Parathyroid adenoma (tissue), 2 donors: ENCODE measurements around the gene ITPR2.

Experiments
- H2AFZ ChIP-seq: fragments of 300-600 bp; sonication (generic); one replicate; pipeline ENCODE4 v1.7.0; 2017; ENCODE audit warnings: antibody characterized with exemption, mild to moderate bottlenecking
- H3K27ac ChIP-seq: fragments of 300-600 bp; sonication (generic); one replicate; pipeline ENCODE4 v1.7.0; 2017
- H3K27me3 ChIP-seq: fragments of 300-600 bp; sonication (generic); one replicate; pipeline ENCODE4 v1.7.0; 2017; ENCODE audit warnings: low read length; ENCODE audit not compliant: control insufficient read depth, insufficient read depth
- H3K36me3 ChIP-seq: fragments of 300-600 bp; sonication (generic); one replicate; pipeline ENCODE4 v1.7.0; 2017; ENCODE audit warnings: low read length; ENCODE audit not compliant: control insufficient read depth, insufficient read depth
- H3K4me1 ChIP-seq: fragments of 300-600 bp; sonication (generic); one replicate; pipeline ENCODE4 v1.7.0; 2017; ENCODE audit warnings: control low read depth
- H3K4me2 ChIP-seq: fragments of 300-600 bp; sonication (generic); one replicate; pipeline ENCODE4 v1.7.0; 2017; ENCODE audit warnings: low read length
- H3K4me3 ChIP-seq: fragments of 300-600 bp; sonication (generic); one replicate; pipeline ENCODE4 v1.7.0; 2017; ENCODE audit warnings: low read depth, low read length
- H3K79me2 ChIP-seq: fragments of 300-600 bp; sonication (generic); one replicate; pipeline ENCODE4 v1.7.0; 2017; ENCODE audit warnings: control low read depth
- H3K9ac ChIP-seq: fragments of 300-600 bp; sonication (generic); one replicate; pipeline ENCODE4 v1.7.0; 2017; ENCODE audit warnings: mild to moderate bottlenecking
- H3K9me3 ChIP-seq: fragments of 300-600 bp; sonication (generic); one replicate; pipeline ENCODE4 v1.7.0; 2017; ENCODE audit warnings: low read length; ENCODE audit not compliant: control insufficient read depth
- TF ChIP-seq, protein P1 (sequence below): fragments of 300-600 bp; sonication (generic); IDR thresholded peaks from one replicate; pipeline ENCODE4 v1.7.0; 2017; ENCODE audit warnings: antibody characterized with exemption, mild to moderate bottlenecking
- donor health status: primary hyperparathyroidism.

ITPR2 gene

DNA sequence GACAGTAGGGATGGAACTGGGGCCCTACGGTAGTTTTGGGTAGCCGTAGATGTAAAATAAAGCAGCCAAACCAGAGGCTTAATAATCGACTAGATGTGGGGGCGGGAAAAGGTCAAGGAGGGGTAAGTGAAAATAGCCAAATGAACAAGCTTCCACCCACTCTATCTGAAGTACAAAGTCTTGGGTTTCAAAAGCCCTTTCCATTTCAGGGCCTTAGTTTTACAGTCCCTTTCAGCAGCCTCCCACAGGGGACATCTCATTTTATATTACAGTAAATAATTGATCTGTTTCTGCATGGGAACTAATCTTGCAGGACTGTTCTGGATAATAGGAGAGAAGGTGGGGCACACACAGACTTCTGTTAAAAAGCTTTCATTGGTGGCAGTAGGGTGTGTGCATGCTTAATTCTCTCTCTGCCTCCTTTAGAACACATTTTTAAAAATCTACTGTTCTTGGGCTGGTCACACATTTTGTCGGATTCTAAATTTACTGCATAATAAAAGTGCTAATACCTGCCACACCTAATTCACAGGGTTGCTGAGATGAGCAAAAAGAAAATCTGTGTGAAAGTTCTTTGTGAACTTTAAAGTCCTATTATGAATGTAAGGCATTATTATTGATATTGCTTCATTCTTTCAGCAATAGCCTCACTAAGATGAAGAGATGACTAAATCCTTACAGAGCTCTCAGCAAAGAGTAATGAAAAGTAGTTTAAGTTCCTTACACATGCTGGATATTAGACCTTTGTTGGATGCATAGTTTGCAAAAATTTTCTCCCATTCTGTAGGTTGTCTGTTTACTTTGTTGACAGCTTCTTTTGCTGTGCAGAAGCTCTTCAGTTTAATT is 104.6 kb downstream of the ITPR2 start:
- Histone ChIP-seq H3K27ac (no peak overlapping the region), H3K79me2 (peaks cover 7% of the 10 kb centered on the region), H3K4me3 (no peak overlapping the region), H3K36me3 (no peaks in the 10 kb centered on the region), H3K4me1 (no peaks in the 10 kb centered on the region), H3K9ac (no peak overlapping the region), H2AFZ (no peak overlapping the region), H3K9me3 (no peaks in the 10 kb centered on the region), H3K27me3 (no peaks in the 10 kb centered on the region), H3K4me2 (no peak overlapping the region)
- TF ChIP-seq, protein P1, sequence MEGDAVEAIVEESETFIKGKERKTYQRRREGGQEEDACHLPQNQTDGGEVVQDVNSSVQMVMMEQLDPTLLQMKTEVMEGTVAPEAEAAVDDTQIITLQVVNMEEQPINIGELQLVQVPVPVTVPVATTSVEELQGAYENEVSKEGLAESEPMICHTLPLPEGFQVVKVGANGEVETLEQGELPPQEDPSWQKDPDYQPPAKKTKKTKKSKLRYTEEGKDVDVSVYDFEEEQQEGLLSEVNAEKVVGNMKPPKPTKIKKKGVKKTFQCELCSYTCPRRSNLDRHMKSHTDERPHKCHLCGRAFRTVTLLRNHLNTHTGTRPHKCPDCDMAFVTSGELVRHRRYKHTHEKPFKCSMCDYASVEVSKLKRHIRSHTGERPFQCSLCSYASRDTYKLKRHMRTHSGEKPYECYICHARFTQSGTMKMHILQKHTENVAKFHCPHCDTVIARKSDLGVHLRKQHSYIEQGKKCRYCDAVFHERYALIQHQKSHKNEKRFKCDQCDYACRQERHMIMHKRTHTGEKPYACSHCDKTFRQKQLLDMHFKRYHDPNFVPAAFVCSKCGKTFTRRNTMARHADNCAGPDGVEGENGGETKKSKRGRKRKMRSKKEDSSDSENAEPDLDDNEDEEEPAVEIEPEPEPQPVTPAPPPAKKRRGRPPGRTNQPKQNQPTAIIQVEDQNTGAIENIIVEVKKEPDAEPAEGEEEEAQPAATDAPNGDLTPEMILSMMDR: no peak

DNA sequence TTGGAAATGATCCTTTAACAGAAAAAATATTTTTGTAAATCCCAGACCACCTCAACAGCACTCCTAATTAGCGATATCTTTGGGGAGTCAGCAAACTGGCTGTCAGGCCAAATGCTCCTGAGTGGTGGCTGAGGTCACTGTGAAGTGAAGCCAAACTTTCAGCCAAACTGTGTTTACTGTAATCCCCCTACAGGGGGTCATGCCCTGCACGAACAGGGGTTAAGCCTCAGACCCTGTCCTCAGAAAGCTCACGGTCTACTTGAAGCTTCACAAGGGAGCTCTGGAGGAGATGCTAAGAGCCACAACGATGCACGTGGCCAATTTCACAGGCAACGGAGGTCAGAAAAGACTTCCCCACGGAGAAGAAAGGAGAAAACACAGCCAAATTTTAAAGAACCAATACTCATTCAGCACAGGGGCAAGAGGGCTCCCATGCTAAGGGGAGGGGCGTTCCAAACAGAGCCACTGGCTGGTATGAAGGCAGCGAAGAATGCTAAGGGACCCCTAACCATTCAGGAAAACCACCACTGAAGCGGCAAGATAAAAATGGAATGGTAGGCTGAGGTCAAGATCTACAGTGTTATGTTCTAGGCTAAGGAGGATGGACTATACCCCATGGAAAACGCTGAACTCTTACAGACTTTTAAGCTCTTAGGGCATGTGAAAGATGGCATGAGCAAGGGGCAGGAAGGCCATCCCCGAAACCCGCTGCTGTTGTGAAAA is 105.4 kb downstream of the ITPR2 start:
- H3K9ac ChIP-seq: no peak overlapping the region
- H3K4me1 ChIP-seq: no peaks in the 10 kb centered on the region
- H3K27me3 ChIP-seq: no peaks in the 10 kb centered on the region
- H3K79me2 ChIP-seq: peaks cover 7% of the 10 kb centered on the region
- H3K4me3 ChIP-seq: no peak overlapping the region
- H2AFZ ChIP-seq: no peak overlapping the region
- TF ChIP-seq, protein P1: no peak
- no peaks in the 10 kb centered on the region for H3K36me3 ChIP-seq
- H3K9me3 ChIP-seq: no peaks in the 10 kb centered on the region
- no peak overlapping the region for H3K4me2 ChIP-seq
- H3K27ac ChIP-seq: no peak overlapping the region

DNA sequence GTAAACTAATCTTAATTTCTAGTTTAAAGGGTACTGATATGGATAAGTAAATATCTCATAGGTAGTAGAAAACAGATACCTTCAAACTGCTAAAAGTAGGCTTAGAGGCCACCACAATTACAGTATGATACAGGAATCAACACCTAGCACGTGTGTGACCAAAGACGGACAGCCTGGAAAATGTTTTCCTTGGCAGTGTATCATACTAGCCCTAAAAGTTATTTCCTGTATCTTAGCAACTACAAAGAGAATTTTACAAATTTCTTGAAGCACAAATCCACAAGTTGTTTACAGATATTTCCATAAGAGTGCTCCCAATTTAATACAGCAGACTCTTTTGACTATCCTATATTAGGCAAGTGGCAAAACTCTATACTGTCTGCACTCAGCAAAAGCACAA is 106.0 kb downstream of the ITPR2 start:
- H2AFZ ChIP-seq: no peak overlapping the region
- no peaks in the 10 kb centered on the region for H3K4me1 ChIP-seq

DNA sequence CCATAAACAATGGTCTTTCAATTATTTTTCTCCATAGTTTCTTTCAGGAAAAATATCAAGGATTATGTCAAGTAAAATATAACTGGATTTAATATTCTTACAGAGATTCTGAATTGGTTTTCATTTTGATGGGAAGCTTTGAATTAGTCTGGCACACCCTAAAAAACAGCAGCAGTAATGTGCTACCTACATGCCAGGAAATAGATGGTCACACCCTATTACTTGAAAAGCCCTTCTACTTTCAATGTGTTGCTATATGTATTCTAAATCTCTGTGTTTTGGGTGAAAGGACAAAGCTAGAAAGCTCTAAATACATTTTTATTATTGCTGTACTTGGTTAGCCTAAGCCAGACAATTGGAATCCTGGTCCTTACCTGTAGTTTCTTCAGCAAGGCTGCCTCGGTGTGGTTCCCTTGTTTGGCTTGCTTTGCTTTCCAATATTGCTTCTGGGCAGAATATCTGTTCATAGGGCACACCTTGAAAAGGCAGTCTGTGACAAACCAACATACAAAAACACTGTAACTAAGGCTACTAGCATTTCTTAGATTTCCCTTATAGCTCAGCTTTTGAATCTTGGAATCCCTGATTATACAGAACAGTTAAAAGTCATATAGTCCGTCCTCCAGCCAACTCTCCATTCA is 107.6 kb downstream of the ITPR2 start:
- Histone ChIP-seq H3K9me3 (no peaks in the 10 kb centered on the region), H3K79me2 (peaks cover 3% of the 10 kb centered on the region), H2AFZ (no peak overlapping the region), H3K27me3 (no peaks in the 10 kb centered on the region), H3K27ac (no peak overlapping the region), H3K4me1 (no peaks in the 10 kb centered on the region), H3K4me2 (no peak overlapping the region), H3K9ac (no peak overlapping the region), H3K36me3 (no peaks in the 10 kb centered on the region), H3K4me3 (no peak overlapping the region)
- TF ChIP-seq, protein P1: no peak

More for the DNA sequence above, 106.0 kb downstream of the ITPR2 start:
- no peak overlapping the region for H3K4me2 ChIP-seq
- H3K27ac ChIP-seq: no peak overlapping the region
- H3K4me3 ChIP-seq: no peak overlapping the region
- H3K36me3 ChIP-seq: no peaks in the 10 kb centered on the region
- H3K79me2 ChIP-seq: peaks cover 7% of the 10 kb centered on the region
- H3K27me3 ChIP-seq: no peaks in the 10 kb centered on the region
- no peak overlapping the region for H3K9ac ChIP-seq
- TF ChIP-seq, protein P1: no peak
- H3K9me3 ChIP-seq: no peaks in the 10 kb centered on the region
